K562 (cell line): Measurements from ENCODE around the gene SMIM3. TPM values are rescaled to one million over a fixed set of nuclear protein-coding genes. Genes with fewer than 3 reads are reported as not detected.

Experiments used
- ATAC-seq: fragments of 200-7000 bp; cut with Tn5 transposase; 3 replicates; pipeline ENCODE4 v1.9.1; 2020; ENCODE audit warnings: moderate library complexity
- BruUV-seq: library from RNA; stranded (reverse); fragments of 400-500 nt; replicated peaks from 2 replicates; lab custom pipeline; 2021; lab: Mats Ljungman, UMichigan
- CTCF ChIA-PET: fragments of 300-600 bp; formaldehyde crosslinking; extraction: SDS; loops from one replicate; lab custom pipeline; 2021; ENCODE audit warnings: low intra/inter-chr PET ratio; lab: Yijun Ruan, JAX
- POLR2A ChIA-PET: fragments of 300-600, 350-650 bp; sonication (Branson Sonifier 250); formaldehyde crosslinking; extraction: SDS; loops from one replicate; lab custom pipeline; 2021; ENCODE audit warnings: antibody characterized with exemption, inconsistent platforms; lab: Yijun Ruan, JAX
- DNase-seq, 4 experiments: peaks; one replicate each; pipeline versions ENCODE4 v3.0.0 to v3.0.0-alpha.2; 2011 to 2018; ENCODE audit warnings: low spot score in 3 of 4, mixed read lengths in 3 of 4; ENCODE audit errors: extremely low read depth in 1 of 4
- FAIRE-seq: peaks from 2 replicates; lab custom pipeline; 2011; peaks lifted over from hg19 to GRCh38; lab: Jason Lieb, UNC
- H2AFZ ChIP-seq: 2 replicates; pipeline ENCODE4 v1.6.0; 2011; ENCODE audit warnings: low read depth, low read length, control low read depth, inconsistent platforms
- H3K27ac ChIP-seq: fragments of 200-600 bp; 3 replicates; pipeline ENCODE4 v1.8.0; 2011; ENCODE audit warnings: low read depth, mild to moderate bottlenecking, control low read depth, inconsistent platforms, low read length, moderate library complexity, mixed read lengths; ENCODE audit errors: extremely low read depth
- H3K27me3 ChIP-seq, 2 experiments: fragments of 300-600 bp in 1 of 2; 2 replicates in 1 of 2; 3 replicates in 1 of 2; pipeline versions ENCODE4 v1.6.0 to v1.8.0; 2011; ENCODE audit warnings: inconsistent platforms in 2 of 2, low read length in 2 of 2, mild to moderate bottlenecking in 1 of 2, mixed read lengths in 1 of 2, moderate library complexity in 1 of 2; ENCODE audit not compliant: control insufficient read depth in 2 of 2, insufficient read depth in 2 of 2
- H3K36me3 ChIP-seq: fragments of 300-600 bp; 3 replicates; pipeline ENCODE4 v1.8.0; 2011; ENCODE audit warnings: mild to moderate bottlenecking, low read length, inconsistent platforms; ENCODE audit not compliant: control insufficient read depth, insufficient read depth
- H3K4me1 ChIP-seq, 2 experiments: fragments of 200-600 bp in 1 of 2; replicated peaks in 1 of 2; 2 replicates in 1 of 2; 3 replicates in 1 of 2; pipeline versions ENCODE4 v1.5.1 to v1.8.0; 2011; ENCODE audit warnings: inconsistent platforms in 2 of 2, low read length in 2 of 2, mild to moderate bottlenecking in 1 of 2, mixed read lengths in 1 of 2, moderate library complexity in 1 of 2; ENCODE audit not compliant: control insufficient read depth in 2 of 2, insufficient read depth in 2 of 2
- H3K4me2 ChIP-seq: 2 replicates; pipeline ENCODE4 v1.6.1; 2011; ENCODE audit warnings: low read length, control low read depth, inconsistent platforms, mixed read lengths; ENCODE audit not compliant: insufficient read depth
- H3K4me3 ChIP-seq: fragments of 200-600 bp; sonication (generic), shearing (Covaris generic); 2 replicates; pipeline ENCODE4 v1.5.1; 2016; ENCODE audit warnings: control low read depth, inconsistent platforms
- H3K79me2 ChIP-seq: fragments of 200-600 bp; 3 replicates; pipeline ENCODE4 v1.8.0; 2011; ENCODE audit warnings: low read length, inconsistent platforms; ENCODE audit not compliant: control insufficient read depth, insufficient read depth
- H3K9ac ChIP-seq, 2 experiments: 2 replicates each; pipeline versions ENCODE4 v1.6.0 to v1.6.1; 2011; ENCODE audit warnings: low read depth in 2 of 2, low read length in 2 of 2, control low read depth in 1 of 2, inconsistent platforms in 1 of 2, mild to moderate bottlenecking in 1 of 2, mixed read lengths in 1 of 2; ENCODE audit not compliant: insufficient read depth in 1 of 2
- H3K9me1 ChIP-seq: one replicate; pipeline ENCODE4 v1.6.0; 2011; ENCODE audit warnings: inconsistent platforms, mild to moderate bottlenecking, low read length, moderate library complexity; ENCODE audit not compliant: control insufficient read depth, insufficient read depth
- H3K9me3 ChIP-seq: replicated peaks from 2 replicates; pipeline ENCODE4 v1.5.1; 2011; ENCODE audit warnings: low read depth, low read length, inconsistent platforms; ENCODE audit not compliant: control insufficient read depth, insufficient read depth
- H4K20me1 ChIP-seq: replicated peaks from 2 replicates; pipeline ENCODE4 v1.6.1; 2011; ENCODE audit warnings: low read length, inconsistent platforms, mixed read lengths; ENCODE audit not compliant: control insufficient read depth, insufficient read depth
- CREB3 ChIP-seq: fragments of 450-650 bp; conservative IDR thresholded peaks from 2 replicates; pipeline ENCODE4 v1.6.1; 2016; ENCODE audit warnings: missing genetic modification characterization, low read depth, mild to moderate bottlenecking, missing compliant biosample characterization, moderate library complexity
- FOSL1 ChIP-seq: fragments of 200-800 bp; sonication (Bioruptor generic); conservative IDR thresholded peaks from 2 replicates; pipeline ENCODE4 v1.6.1; 2016; ENCODE audit warnings: missing genetic modification characterization, missing compliant biosample characterization
- HDGF ChIP-seq: fragments of 450-650 bp; IDR thresholded peaks from 2 replicates; pipeline ENCODE4 v1.6.1; 2016
- NCOA6 ChIP-seq: fragments of 450-650 bp; IDR thresholded peaks from 2 replicates; pipeline ENCODE4 v1.6.1; 2017; ENCODE audit warnings: mild to moderate bottlenecking
- NONO ChIP-seq, 2 experiments: fragments of 200-400 bp in 1 of 2; fragments of 450-650 bp in 1 of 2; formaldehyde crosslinking in 1 of 2; IDR thresholded peaks; 2 replicates each; pipeline ENCODE4 v1.6.1; 2017; ENCODE audit warnings: low read depth in 2 of 2, mild to moderate bottlenecking in 2 of 2, moderate library complexity in 2 of 2, low read length in 1 of 2
- SLC30A9 ChIP-seq: fragments of 250-450 bp; sonication (Bioruptor Pico); IDR thresholded peaks from 2 replicates; pipeline ENCODE4 v1.8.0; 2022; ENCODE audit warnings: mild to moderate bottlenecking, moderate library complexity
- WGBS: fragments of 100-300 bp; shearing (Covaris generic); methylation state at CpG from one replicate; pipeline ENCODE4 v1.1.6; 2016; ENCODE audit warnings: low coverage, mixed read lengths; ENCODE audit not compliant: insufficient coverage; ENCODE audit errors: missing lambda C conversion rate; 5-methylcytosine and 5-hydroxymethylcytosine counted together
- in situ Hi-C: fragments of 300-500 bp; cut with MboI; formaldehyde crosslinking; loops from 4 replicates; pipeline ENCODE4 v1.15.0; 2018; ENCODE audit warnings: inconsistent platforms, mixed read lengths
- intact Hi-C: fragments of 100-400 bp; cut with micrococcal nuclease; formaldehyde crosslinking; loops from 2 replicates; pipeline ENCODE4 v1.14.2; 2022
- polyA plus RNA-seq, 8 experiments: library from polyadenylated mRNA; depleted of rRNA in 4 of 8; stranded (reverse) in 5 of 8; unstranded in 3 of 8; fragments of >200 nt; fragmentation: Nextera tagmentation in 2 of 8; fragmentation: Illumina TruSeq in 1 of 8; extraction: Ambion mirVana in 2 of 8; extraction: Trizol in 1 of 8; gene quantifications; 2 replicates each; pipeline versions ENCODE4 v1.2.1 to v1.2.3, GENCODE V29; 2011 to 2014; ENCODE audit warnings: inconsistent platforms in 1 of 8, missing spikeins in 1 of 8
- total RNA-seq, 7 experiments: library from RNA; depleted of rRNA in 6 of 7; stranded (reverse); fragments of >200 nt in 6 of 7; fragmentation: Illumina TruSeq in 2 of 7; extraction: Trizol in 2 of 7; gene quantifications; 2 replicates each; pipeline versions ENCODE4 v1.2.1 to v1.2.3, GENCODE V29; 2011 to 2021; ENCODE audit warnings: low replicate concordance in 1 of 7
- TF ChIP-seq, protein P1 (sequence below): fragments of 450-650 bp; IDR thresholded peaks from 2 replicates; pipeline ENCODE4 v1.6.1; 2016; ENCODE audit warnings: mild to moderate bottlenecking, moderate library complexity
- TF ChIP-seq, protein P2 (sequence below): fragments of 200-800 bp; sonication (Bioruptor generic); IDR thresholded peaks from 2 replicates; pipeline ENCODE4 v1.6.1; 2017; ENCODE audit warnings: missing genetic modification characterization, missing compliant biosample characterization

The SMIM3 gene
- total and polyA plus RNA-seq, 9 of the 15 experiments (the other 6 are each of a cell fraction or from before 2014, with no cell fraction given) = 4.1 to 27.7 (median 13.6) TPM

DNA sequence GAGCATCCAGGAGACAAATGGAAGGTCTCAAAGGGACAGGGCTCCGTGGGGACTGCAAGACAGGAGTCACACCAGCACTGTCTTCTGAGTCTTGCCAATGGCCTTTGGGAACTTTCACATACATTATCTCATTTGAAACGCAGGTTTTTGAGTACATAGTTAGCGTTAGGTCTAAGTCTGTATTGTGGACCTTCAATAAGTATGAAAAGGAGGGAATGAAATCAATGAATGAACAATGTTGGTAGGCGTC, 19.3 kb upstream of the SMIM3 start:
- TSS peak; percentile 81 for BruUV-seq
- FAIRE-seq = no peak
- ATAC-seq = no peak

More for the DNA sequence above, 19.3 kb upstream of the SMIM3 start:
- Histone ChIP-seq H3K4me3 (peak overlapping the region; percentile 49), H3K4me2 (peak overlapping the region; percentile 81), H3K27ac (peak overlapping the region; percentile 99), H3K9ac (peak overlapping the region; percentile 91 to 94; a peak in 3 of 4 replicates), H3K9me3 (peaks cover 3% of the 10 kb centered on the region; the same call in 1 of the 2 replicates), H4K20me1 (no peaks in the 10 kb centered on the region), H3K79me2 (peaks cover 39% of the 10 kb centered on the region), H3K9me1 (no peaks in the 10 kb centered on the region), H3K36me3 (peaks cover 25% of the 10 kb centered on the region; the same call in 2 of the 3 replicates), H2AFZ (peak overlapping the region; percentile 99), H3K27me3 (no peaks in the 10 kb centered on the region), H3K4me1 (peaks cover 8 to 29% of the 10 kb centered on the region in 2 experiments; a peak in 4 of 5 replicates)
- TF ChIP-seq SLC30A9 (no peak), CREB3 (0 out of 2 replicates have a peak, but pooled peaks have one; percentile 17), NCOA6 (0 out of 2 replicates have a peak, but pooled peaks have one; percentile 4), FOSL1 (0 out of 2 replicates have a peak, but pooled peaks have one; percentile 2), HDGF (0 out of 2 replicates have a peak, but pooled peaks have one; percentile 46), NONO (IDR thresholded peaks at IDR 0.05; ENCODE audit: low read depth in 2 of 2, low read length in 1 of 2) (no peak)
- TF ChIP-seq, protein P1, sequence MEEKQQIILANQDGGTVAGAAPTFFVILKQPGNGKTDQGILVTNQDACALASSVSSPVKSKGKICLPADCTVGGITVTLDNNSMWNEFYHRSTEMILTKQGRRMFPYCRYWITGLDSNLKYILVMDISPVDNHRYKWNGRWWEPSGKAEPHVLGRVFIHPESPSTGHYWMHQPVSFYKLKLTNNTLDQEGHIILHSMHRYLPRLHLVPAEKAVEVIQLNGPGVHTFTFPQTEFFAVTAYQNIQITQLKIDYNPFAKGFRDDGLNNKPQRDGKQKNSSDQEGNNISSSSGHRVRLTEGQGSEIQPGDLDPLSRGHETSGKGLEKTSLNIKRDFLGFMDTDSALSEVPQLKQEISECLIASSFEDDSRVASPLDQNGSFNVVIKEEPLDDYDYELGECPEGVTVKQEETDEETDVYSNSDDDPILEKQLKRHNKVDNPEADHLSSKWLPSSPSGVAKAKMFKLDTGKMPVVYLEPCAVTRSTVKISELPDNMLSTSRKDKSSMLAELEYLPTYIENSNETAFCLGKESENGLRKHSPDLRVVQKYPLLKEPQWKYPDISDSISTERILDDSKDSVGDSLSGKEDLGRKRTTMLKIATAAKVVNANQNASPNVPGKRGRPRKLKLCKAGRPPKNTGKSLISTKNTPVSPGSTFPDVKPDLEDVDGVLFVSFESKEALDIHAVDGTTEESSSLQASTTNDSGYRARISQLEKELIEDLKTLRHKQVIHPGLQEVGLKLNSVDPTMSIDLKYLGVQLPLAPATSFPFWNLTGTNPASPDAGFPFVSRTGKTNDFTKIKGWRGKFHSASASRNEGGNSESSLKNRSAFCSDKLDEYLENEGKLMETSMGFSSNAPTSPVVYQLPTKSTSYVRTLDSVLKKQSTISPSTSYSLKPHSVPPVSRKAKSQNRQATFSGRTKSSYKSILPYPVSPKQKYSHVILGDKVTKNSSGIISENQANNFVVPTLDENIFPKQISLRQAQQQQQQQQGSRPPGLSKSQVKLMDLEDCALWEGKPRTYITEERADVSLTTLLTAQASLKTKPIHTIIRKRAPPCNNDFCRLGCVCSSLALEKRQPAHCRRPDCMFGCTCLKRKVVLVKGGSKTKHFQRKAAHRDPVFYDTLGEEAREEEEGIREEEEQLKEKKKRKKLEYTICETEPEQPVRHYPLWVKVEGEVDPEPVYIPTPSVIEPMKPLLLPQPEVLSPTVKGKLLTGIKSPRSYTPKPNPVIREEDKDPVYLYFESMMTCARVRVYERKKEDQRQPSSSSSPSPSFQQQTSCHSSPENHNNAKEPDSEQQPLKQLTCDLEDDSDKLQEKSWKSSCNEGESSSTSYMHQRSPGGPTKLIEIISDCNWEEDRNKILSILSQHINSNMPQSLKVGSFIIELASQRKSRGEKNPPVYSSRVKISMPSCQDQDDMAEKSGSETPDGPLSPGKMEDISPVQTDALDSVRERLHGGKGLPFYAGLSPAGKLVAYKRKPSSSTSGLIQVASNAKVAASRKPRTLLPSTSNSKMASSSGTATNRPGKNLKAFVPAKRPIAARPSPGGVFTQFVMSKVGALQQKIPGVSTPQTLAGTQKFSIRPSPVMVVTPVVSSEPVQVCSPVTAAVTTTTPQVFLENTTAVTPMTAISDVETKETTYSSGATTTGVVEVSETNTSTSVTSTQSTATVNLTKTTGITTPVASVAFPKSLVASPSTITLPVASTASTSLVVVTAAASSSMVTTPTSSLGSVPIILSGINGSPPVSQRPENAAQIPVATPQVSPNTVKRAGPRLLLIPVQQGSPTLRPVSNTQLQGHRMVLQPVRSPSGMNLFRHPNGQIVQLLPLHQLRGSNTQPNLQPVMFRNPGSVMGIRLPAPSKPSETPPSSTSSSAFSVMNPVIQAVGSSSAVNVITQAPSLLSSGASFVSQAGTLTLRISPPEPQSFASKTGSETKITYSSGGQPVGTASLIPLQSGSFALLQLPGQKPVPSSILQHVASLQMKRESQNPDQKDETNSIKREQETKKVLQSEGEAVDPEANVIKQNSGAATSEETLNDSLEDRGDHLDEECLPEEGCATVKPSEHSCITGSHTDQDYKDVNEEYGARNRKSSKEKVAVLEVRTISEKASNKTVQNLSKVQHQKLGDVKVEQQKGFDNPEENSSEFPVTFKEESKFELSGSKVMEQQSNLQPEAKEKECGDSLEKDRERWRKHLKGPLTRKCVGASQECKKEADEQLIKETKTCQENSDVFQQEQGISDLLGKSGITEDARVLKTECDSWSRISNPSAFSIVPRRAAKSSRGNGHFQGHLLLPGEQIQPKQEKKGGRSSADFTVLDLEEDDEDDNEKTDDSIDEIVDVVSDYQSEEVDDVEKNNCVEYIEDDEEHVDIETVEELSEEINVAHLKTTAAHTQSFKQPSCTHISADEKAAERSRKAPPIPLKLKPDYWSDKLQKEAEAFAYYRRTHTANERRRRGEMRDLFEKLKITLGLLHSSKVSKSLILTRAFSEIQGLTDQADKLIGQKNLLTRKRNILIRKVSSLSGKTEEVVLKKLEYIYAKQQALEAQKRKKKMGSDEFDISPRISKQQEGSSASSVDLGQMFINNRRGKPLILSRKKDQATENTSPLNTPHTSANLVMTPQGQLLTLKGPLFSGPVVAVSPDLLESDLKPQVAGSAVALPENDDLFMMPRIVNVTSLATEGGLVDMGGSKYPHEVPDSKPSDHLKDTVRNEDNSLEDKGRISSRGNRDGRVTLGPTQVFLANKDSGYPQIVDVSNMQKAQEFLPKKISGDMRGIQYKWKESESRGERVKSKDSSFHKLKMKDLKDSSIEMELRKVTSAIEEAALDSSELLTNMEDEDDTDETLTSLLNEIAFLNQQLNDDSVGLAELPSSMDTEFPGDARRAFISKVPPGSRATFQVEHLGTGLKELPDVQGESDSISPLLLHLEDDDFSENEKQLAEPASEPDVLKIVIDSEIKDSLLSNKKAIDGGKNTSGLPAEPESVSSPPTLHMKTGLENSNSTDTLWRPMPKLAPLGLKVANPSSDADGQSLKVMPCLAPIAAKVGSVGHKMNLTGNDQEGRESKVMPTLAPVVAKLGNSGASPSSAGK = 0 out of 2 replicates have a peak, but pooled peaks have one; percentile 24
- TF ChIP-seq, protein P2, sequence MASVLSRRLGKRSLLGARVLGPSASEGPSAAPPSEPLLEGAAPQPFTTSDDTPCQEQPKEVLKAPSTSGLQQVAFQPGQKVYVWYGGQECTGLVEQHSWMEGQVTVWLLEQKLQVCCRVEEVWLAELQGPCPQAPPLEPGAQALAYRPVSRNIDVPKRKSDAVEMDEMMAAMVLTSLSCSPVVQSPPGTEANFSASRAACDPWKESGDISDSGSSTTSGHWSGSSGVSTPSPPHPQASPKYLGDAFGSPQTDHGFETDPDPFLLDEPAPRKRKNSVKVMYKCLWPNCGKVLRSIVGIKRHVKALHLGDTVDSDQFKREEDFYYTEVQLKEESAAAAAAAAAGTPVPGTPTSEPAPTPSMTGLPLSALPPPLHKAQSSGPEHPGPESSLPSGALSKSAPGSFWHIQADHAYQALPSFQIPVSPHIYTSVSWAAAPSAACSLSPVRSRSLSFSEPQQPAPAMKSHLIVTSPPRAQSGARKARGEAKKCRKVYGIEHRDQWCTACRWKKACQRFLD (CRISPR knock-in tag) = peak; percentile 70
- CTCF ChIA-PET = no interaction called here
- intact Hi-C loops (loop anchor here (5.0 kb wide), 1 partner anchor 57 kb away; the partner anchor contains the start of gene RBM22), in situ Hi-C loops (no loop called here)
- POLR2A ChIA-PET = interaction anchor here (0.6 to 1.4 kb wide), 12 partner anchors 9 to 443 kb away, joined by 3 to 7 read pairs (median 3); partner anchors contain the start of genes RBM22 and SMIM3
- no peak for DNase-seq
- 62% methylated on average over 4 of the region's 4 CpGs for WGBS
